ENCODE measurements around the gene LOXL3. TPM values are rescaled to one million over a fixed set of nuclear protein-coding genes. Genes with fewer than 3 reads are reported as not detected.

Gene LOXL3
- total and polyA plus RNA-seq, 12 donors, result 3.6 to 26.4 (median 12.5) TPM

DNA sequence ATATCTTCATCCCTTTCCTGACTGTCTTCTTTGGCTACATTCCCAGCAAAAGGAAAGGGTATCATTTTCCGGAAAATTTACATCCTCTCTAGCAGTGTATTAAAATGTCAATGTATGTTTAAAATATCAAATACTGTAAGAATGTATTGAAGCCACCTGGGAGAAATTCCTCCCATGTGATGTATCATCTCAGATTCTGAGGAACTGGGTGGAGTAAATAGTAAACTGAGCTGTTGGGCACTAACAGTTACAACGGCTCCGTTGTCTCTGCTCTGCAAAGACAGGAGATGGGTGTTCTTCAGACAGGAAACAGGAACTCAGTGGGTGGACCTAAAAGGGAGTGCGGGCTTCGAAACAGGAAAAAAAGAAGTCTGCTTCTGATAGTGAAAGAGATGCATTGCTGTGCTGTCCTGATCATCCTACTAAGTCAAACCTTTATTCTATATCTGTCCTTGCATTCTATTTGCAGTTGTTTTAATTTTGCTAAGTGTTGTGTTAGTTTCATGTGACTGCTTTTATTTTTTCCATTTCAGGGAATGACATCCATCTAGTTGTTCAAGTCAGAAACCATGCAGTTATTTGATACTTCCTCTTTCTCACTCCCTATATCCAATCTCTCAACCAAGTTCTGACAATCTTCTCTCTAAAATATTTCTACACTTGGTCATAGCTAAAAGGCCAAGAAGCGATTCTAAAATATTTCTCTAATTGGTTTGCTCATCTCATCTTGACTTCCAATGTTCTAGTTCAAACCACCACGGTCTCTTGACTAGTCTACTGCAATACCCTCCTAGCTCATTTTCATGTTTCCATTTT, 20.2 kb upstream of the LOXL3 start:
- H3K36me3 ChIP-seq (replicated peaks in 1 of 2), result no peaks in the 10 kb centered on the region
- peak overlapping the region in 1 of 5 donors; percentile 52 for H3K27ac ChIP-seq
- TF ChIP-seq, protein P1, sequence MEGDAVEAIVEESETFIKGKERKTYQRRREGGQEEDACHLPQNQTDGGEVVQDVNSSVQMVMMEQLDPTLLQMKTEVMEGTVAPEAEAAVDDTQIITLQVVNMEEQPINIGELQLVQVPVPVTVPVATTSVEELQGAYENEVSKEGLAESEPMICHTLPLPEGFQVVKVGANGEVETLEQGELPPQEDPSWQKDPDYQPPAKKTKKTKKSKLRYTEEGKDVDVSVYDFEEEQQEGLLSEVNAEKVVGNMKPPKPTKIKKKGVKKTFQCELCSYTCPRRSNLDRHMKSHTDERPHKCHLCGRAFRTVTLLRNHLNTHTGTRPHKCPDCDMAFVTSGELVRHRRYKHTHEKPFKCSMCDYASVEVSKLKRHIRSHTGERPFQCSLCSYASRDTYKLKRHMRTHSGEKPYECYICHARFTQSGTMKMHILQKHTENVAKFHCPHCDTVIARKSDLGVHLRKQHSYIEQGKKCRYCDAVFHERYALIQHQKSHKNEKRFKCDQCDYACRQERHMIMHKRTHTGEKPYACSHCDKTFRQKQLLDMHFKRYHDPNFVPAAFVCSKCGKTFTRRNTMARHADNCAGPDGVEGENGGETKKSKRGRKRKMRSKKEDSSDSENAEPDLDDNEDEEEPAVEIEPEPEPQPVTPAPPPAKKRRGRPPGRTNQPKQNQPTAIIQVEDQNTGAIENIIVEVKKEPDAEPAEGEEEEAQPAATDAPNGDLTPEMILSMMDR (IDR thresholded peaks at IDR 0.05), result no peak
- TF ChIP-seq POLR2A (IDR thresholded peaks at IDR 0.05), result no peak
- H3K27me3 ChIP-seq, result no peaks in the 10 kb centered on the region
- H3K4me1 ChIP-seq (replicated peaks in 1 of 2), result no peaks in the 10 kb centered on the region
- intact Hi-C loops (cut with DNase I), result no loop called here
- H3K4me3 ChIP-seq, result no peak overlapping the region
- H3K9me3 ChIP-seq (replicated peaks in 1 of 3), result no peaks in the 10 kb centered on the region
- 45 to 52% (median 49%) methylated on average over 7 of the region's 7 CpGs for WGBS, 4 donors
- no peak for DNase-seq

GRCh38 chr2:74572178-74572925, 18.6 kb upstream of the LOXL3 start:
- H3K27ac ChIP-seq, result no peak overlapping the region
- H3K9me3 ChIP-seq (replicated peaks in 1 of 3), result no peaks in the 10 kb centered on the region
- H3K4me1 ChIP-seq (replicated peaks in 1 of 2), result no peaks in the 10 kb centered on the region
- no peaks in the 10 kb centered on the region for H3K36me3 ChIP-seq (replicated peaks in 1 of 2)
- 29 to 48% (median 38%) methylated on average over 3 of the region's 3 CpGs for WGBS, 4 donors
- no peaks in the 10 kb centered on the region for H3K27me3 ChIP-seq
- intact Hi-C loops (cut with DNase I), result no loop called here
- H3K4me3 ChIP-seq, result no peak overlapping the region
- no peak for DNase-seq
- no peak for TF ChIP-seq POLR2A (IDR thresholded peaks at IDR 0.05)
- TF ChIP-seq, protein P1 (IDR thresholded peaks at IDR 0.05), result peak in 2 of 6 experiments; percentile 12 to 19

DNA sequence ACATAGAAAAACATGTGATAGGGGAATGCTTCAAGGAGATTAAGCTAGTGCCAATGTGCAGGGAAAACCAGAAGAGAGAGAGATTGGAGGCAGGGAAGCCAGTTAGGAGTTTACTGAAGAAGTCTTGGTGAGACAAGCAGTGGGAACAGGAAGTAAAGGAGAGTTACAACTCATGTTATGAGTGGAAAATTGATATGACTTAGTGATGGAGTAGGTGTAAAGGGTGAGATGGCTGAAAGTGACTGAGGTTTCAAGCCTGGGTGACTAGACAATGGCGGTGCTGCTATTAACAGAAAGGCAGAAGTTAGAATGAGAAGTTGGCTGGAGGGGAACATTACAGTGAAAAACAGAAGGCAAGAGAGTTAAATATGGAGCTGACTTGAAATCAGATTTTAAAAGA, 17.3 kb upstream of the LOXL3 start:
- no peaks in the 10 kb centered on the region for H3K27me3 ChIP-seq
- no peak overlapping the region for H3K4me3 ChIP-seq
- no peak overlapping the region for H3K27ac ChIP-seq
- H3K4me1 ChIP-seq (replicated peaks in 1 of 2), result no peaks in the 10 kb centered on the region
- no peak for TF ChIP-seq POLR2A (IDR thresholded peaks at IDR 0.05)
- TF ChIP-seq, protein P1 (IDR thresholded peaks at IDR 0.05), result no peak
- DNase-seq, result no peak
- 77 to 90% (median 81%) methylated on average over 1 of the region's 1 CpG for WGBS, 4 donors
- H3K9me3 ChIP-seq (replicated peaks in 1 of 3), result no peaks in the 10 kb centered on the region
- H3K36me3 ChIP-seq (replicated peaks in 1 of 2), result no peaks in the 10 kb centered on the region
- intact Hi-C loops (cut with DNase I), result no loop called here

- Histone ChIP-seq H3K9me3 (replicated peaks in 1 of 3) (no peaks in the 10 kb centered on the region), H3K27me3 (no peaks in the 10 kb centered on the region), H3K4me3 (no peak overlapping the region), H3K36me3 (replicated peaks in 1 of 2) (no peaks in the 10 kb centered on the region), H3K4me1 (replicated peaks in 1 of 2) (no peaks in the 10 kb centered on the region), H3K27ac (no peak overlapping the region)
- 88 to 96% (median 91%) methylated on average over 1 of the region's 1 CpG for WGBS, 4 donors
- DNase-seq, result no peak
- intact Hi-C loops (cut with DNase I), result no loop called here
- TF ChIP-seq, protein P1 (IDR thresholded peaks at IDR 0.05), result no peak
- no peak for TF ChIP-seq POLR2A (IDR thresholded peaks at IDR 0.05)
These were observed 15.9 kb upstream of the LOXL3 start for GRCh38 chr2:74569686-74570085.

Data from adrenal gland (tissue), 12 donors.